PFSK-1 (cell line): ENCODE results near the gene HDC.

Experiments used
- FOXP2 ChIP-seq: optimal IDR thresholded peaks from 2 replicates; pipeline ENCODE3; 2011; ENCODE audit warnings: borderline replicate concordance, control low read depth, inconsistent platforms; ENCODE audit not compliant: insufficient read depth; ENCODE audit errors: extremely low read length, extremely low read depth
- POLR2AphosphoS5 ChIP-seq: IDR thresholded peaks from 2 replicates; pipeline ENCODE4 v1.6.1; 2012; ENCODE audit warnings: low read depth, mild to moderate bottlenecking, control low read depth, low read length, moderate library complexity
- SIN3A ChIP-seq: IDR thresholded peaks from 2 replicates; pipeline ENCODE4 v1.6.1; 2012; ENCODE audit warnings: mild to moderate bottlenecking, low read length, moderate library complexity, borderline replicate concordance; ENCODE audit not compliant: insufficient read depth
- TAF1 ChIP-seq: IDR thresholded peaks from 2 replicates; pipeline ENCODE4 v1.6.1; 2012; ENCODE audit warnings: low read length, control low read depth, borderline replicate concordance; ENCODE audit not compliant: insufficient read depth
- TF ChIP-seq, protein P1 (sequence below), 2 experiments: IDR thresholded peaks; 2 replicates each; pipeline versions ENCODE4 v1.6.1 to v1.8.0; 2011 to 2012; ENCODE audit warnings: low read depth in 2 of 2, low read length in 2 of 2, control low read depth in 1 of 2, inconsistent platforms in 1 of 2, mild to moderate bottlenecking in 1 of 2, moderate library complexity in 1 of 2; ENCODE audit not compliant: insufficient read depth in 1 of 2

DNA sequence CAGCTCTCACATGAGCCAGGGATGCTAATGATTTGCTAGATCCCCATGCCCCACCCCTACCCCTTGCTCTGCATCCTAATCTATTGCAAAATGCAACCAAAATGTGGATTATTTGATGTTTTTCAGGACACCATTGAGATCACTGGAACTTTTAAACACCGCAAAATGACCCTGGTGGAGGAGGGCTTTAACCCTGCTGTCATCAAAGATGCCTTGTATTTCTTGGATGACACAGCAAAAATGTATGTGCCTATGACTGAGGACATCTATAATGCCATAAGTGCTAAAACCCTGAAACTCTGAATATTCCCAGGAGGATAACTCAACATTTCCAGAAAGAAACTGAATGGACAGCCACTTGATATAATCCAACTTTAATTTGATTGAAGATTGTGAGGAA is 29.7 kb downstream of the HDC start:
- no peak for TF ChIP-seq POLR2AphosphoS5
- TF ChIP-seq FOXP2: no peak
- no peak for TF ChIP-seq TAF1
- no peak for TF ChIP-seq SIN3A
- TF ChIP-seq, protein P1, sequence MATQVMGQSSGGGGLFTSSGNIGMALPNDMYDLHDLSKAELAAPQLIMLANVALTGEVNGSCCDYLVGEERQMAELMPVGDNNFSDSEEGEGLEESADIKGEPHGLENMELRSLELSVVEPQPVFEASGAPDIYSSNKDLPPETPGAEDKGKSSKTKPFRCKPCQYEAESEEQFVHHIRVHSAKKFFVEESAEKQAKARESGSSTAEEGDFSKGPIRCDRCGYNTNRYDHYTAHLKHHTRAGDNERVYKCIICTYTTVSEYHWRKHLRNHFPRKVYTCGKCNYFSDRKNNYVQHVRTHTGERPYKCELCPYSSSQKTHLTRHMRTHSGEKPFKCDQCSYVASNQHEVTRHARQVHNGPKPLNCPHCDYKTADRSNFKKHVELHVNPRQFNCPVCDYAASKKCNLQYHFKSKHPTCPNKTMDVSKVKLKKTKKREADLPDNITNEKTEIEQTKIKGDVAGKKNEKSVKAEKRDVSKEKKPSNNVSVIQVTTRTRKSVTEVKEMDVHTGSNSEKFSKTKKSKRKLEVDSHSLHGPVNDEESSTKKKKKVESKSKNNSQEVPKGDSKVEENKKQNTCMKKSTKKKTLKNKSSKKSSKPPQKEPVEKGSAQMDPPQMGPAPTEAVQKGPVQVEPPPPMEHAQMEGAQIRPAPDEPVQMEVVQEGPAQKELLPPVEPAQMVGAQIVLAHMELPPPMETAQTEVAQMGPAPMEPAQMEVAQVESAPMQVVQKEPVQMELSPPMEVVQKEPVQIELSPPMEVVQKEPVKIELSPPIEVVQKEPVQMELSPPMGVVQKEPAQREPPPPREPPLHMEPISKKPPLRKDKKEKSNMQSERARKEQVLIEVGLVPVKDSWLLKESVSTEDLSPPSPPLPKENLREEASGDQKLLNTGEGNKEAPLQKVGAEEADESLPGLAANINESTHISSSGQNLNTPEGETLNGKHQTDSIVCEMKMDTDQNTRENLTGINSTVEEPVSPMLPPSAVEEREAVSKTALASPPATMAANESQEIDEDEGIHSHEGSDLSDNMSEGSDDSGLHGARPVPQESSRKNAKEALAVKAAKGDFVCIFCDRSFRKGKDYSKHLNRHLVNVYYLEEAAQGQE (IDR thresholded peaks at IDR 0.05; ENCODE audit: insufficient read depth in 1 of 2, low read depth in 2 of 2, low read length in 2 of 2): no peak
